A549 (cell line): ENCODE measurements around the gene MSGN1. TPM values are rescaled to one million over a fixed set of nuclear protein-coding genes. Genes with fewer than 3 reads are reported as not detected.
A peak's percentile ranks its signal among the peaks of the same experiment; 100 is the strongest.

Source experiments
- ATAC-seq, 2 experiments: fragments of 200-7000 bp in 1 of 2; fragments of >200 bp in 1 of 2; cut with Nextera tagmentation in 1 of 2; cut with Tn5 transposase in 1 of 2; 3 replicates each; pipeline versions ENCODE4 v1.8.0 to v1.9.1; 2018 to 2020; ENCODE audit warnings: mild to moderate bottlenecking in 1 of 2, moderate library complexity in 1 of 2
- CTCF ChIA-PET: fragments of 300-600 bp; sonication (Branson Sonifier 250); formaldehyde crosslinking; extraction: SDS; loops from one replicate; lab custom pipeline; 2021; ENCODE audit warnings: antibody characterized with exemption, inconsistent platforms; lab: Yijun Ruan, JAX
- POLR2A ChIA-PET: fragments of 350-600 bp; formaldehyde crosslinking; extraction: SDS; loops from one replicate; lab custom pipeline; 2021; ENCODE audit warnings: antibody characterized with exemption, inconsistent platforms; lab: Yijun Ruan, JAX
- DNase-seq, 2 experiments: peaks; one replicate each; pipeline versions ENCODE4 v3.0.0 to v3.0.0-alpha.2; 2011 to 2016; ENCODE audit warnings: low read depth in 1 of 2, low spot score in 1 of 2
- FAIRE-seq: peaks from 2 replicates; lab custom pipeline; 2011; peaks lifted over from hg19 to GRCh38; lab: Jason Lieb, UNC
- H3K27ac ChIP-seq, 2 experiments: fragments of >200 bp; sonication (Bioruptor Twin); formaldehyde crosslinking; 3 replicates each; pipeline ENCODE4 v1.5.1; 2016 to 2017
- H3K4me1 ChIP-seq: fragments of >200 bp; sonication (Bioruptor Twin); formaldehyde crosslinking; 3 replicates; pipeline ENCODE4 v1.6.1; 2016
- H3K4me2 ChIP-seq: fragments of >200 bp; sonication (Bioruptor Twin); formaldehyde crosslinking; 3 replicates; pipeline ENCODE4 v1.6.1; 2016
- H3K4me3 ChIP-seq: fragments of >200 bp; sonication (Bioruptor Twin); formaldehyde crosslinking; 3 replicates; pipeline ENCODE4 v1.5.1; 2016
- H3K9me3 ChIP-seq: fragments of >200 bp; sonication (Bioruptor Twin); formaldehyde crosslinking; 3 replicates; pipeline ENCODE4 v1.6.1; 2016
- BHLHE40 ChIP-seq: IDR thresholded peaks from 2 replicates; pipeline ENCODE4 v1.6.1; 2012; ENCODE audit warnings: low read depth, low read length, inconsistent platforms
- CBX2 ChIP-seq: fragments of 200-600 bp; sonication (generic); IDR thresholded peaks from 2 replicates; pipeline ENCODE4 v1.6.1; 2016; ENCODE audit warnings: low read depth, mild to moderate bottlenecking, borderline replicate concordance
- CBX8 ChIP-seq: fragments of 200-600 bp; sonication (generic); IDR thresholded peaks from 2 replicates; pipeline ENCODE4 v1.6.1; 2016
- CHD4 ChIP-seq: fragments of 200-600 bp; sonication (generic); IDR thresholded peaks from 2 replicates; pipeline ENCODE4 v1.6.1; 2016; ENCODE audit warnings: antibody characterized with exemption, mild to moderate bottlenecking, borderline replicate concordance
- EHMT2 ChIP-seq: fragments of 200-600 bp; sonication (generic); IDR thresholded peaks from 2 replicates; pipeline ENCODE4 v1.6.1; 2016; ENCODE audit warnings: antibody characterized with exemption, low read depth, mild to moderate bottlenecking, moderate library complexity
- FOSL2 ChIP-seq, 2 experiments: fragments of 450-650 bp in 1 of 2; fragments of >200 bp in 1 of 2; sonication (Bioruptor Twin) in 1 of 2; formaldehyde crosslinking; IDR thresholded peaks; 2 replicates each; pipeline versions ENCODE4 v1.5.0 to v1.6.1; 2016 to 2020; ENCODE audit warnings: mild to moderate bottlenecking in 1 of 2, moderate library complexity in 1 of 2
- FOXS1 ChIP-seq: fragments of 250-450 bp; sonication (Bioruptor Pico); IDR thresholded peaks from 2 replicates; pipeline ENCODE4 v1.5.0; 2020; ENCODE audit warnings: mild to moderate bottlenecking, moderate library complexity
- GATA3 ChIP-seq: IDR thresholded peaks from 2 replicates; pipeline ENCODE4 v1.6.1; 2012; ENCODE audit warnings: borderline replicate concordance
- HDAC2 ChIP-seq: fragments of 200-600 bp; sonication (generic); IDR thresholded peaks from 2 replicates; pipeline ENCODE4 v1.6.1; 2016
- HES2 ChIP-seq: fragments of >200 bp; sonication (Bioruptor Twin); formaldehyde crosslinking; IDR thresholded peaks from 2 replicates; pipeline ENCODE4 v1.6.1; 2016
- HMGXB4 ChIP-seq: fragments of 250-450 bp; sonication (Bioruptor Pico); IDR thresholded peaks from 2 replicates; pipeline ENCODE4 v1.5.0; 2021; ENCODE audit warnings: mild to moderate bottlenecking, moderate library complexity, borderline replicate concordance
- HOXA7 ChIP-seq: fragments of 250-450 bp; sonication (Bioruptor Pico); IDR thresholded peaks from 2 replicates; pipeline ENCODE4 v1.5.0; 2020; ENCODE audit warnings: mild to moderate bottlenecking, moderate library complexity
- HOXB5 ChIP-seq: fragments of 250-450 bp; sonication (Bioruptor Pico); IDR thresholded peaks from 2 replicates; pipeline ENCODE4 v1.5.0; 2020; ENCODE audit warnings: mild to moderate bottlenecking, moderate library complexity
- JUNB ChIP-seq: fragments of >200 bp; sonication (Bioruptor Twin); formaldehyde crosslinking; IDR thresholded peaks from 2 replicates; pipeline ENCODE4 v1.6.1; 2016
- KDM1A ChIP-seq: fragments of 200-600 bp; sonication (generic); IDR thresholded peaks from 2 replicates; pipeline ENCODE4 v1.6.1; 2016; ENCODE audit warnings: low read depth, mild to moderate bottlenecking
- KDM5A ChIP-seq: fragments of 200-600 bp; sonication (generic); IDR thresholded peaks from 2 replicates; pipeline ENCODE4 v1.6.1; 2016; ENCODE audit warnings: antibody characterized with exemption, mild to moderate bottlenecking
- MAFK ChIP-seq: fragments of 450-650 bp; IDR thresholded peaks from 2 replicates; pipeline ENCODE4 v1.6.1; 2014; ENCODE audit not compliant: partially characterized antibody
- MAZ ChIP-seq: fragments of 150-350 bp; IDR thresholded peaks from 2 replicates; pipeline ENCODE4 v1.6.1; 2014; ENCODE audit warnings: antibody characterized with exemption, low read depth, low read length, borderline replicate concordance
- PBX3 ChIP-seq: IDR thresholded peaks from 2 replicates; pipeline ENCODE4 v1.6.1; 2012
- RCOR1 ChIP-seq: fragments of 150-350 bp; IDR thresholded peaks from 2 replicates; pipeline ENCODE4 v1.6.1; 2014; ENCODE audit warnings: antibody characterized with exemption, low read length, low read depth
- SREBF2 ChIP-seq: fragments of 450-650 bp; IDR thresholded peaks from 2 replicates; pipeline ENCODE4 v1.6.1; 2014; ENCODE audit warnings: mild to moderate bottlenecking, moderate library complexity
- TFCP2L1 ChIP-seq: fragments of 250-450 bp; sonication (Bioruptor Pico); IDR thresholded peaks from 2 replicates; pipeline ENCODE4 v1.5.0; 2021; ENCODE audit warnings: mild to moderate bottlenecking
- ZC3H11A ChIP-seq: fragments of 450-650 bp; IDR thresholded peaks from 2 replicates; pipeline ENCODE4 v1.6.1; 2014; ENCODE audit warnings: antibody characterized with exemption, mild to moderate bottlenecking
- ZFP36 ChIP-seq: fragments of 450-650 bp; IDR thresholded peaks from 2 replicates; pipeline ENCODE4 v1.6.1; 2014; ENCODE audit warnings: borderline replicate concordance; ENCODE audit not compliant: partially characterized antibody
- ZNF302 ChIP-seq: fragments of 250-450 bp; sonication (Bioruptor Pico); IDR thresholded peaks from 2 replicates; pipeline ENCODE4 v1.9.0; 2021; ENCODE audit warnings: inconsistent platforms, mild to moderate bottlenecking, moderate library complexity
- WGBS: methylation state at CpG from one replicate; pipeline ENCODE4 v1.1.6; 2017; ENCODE audit errors: missing lambda C conversion rate; 5-methylcytosine and 5-hydroxymethylcytosine counted together
- polyA plus RNA-seq, 4 experiments: library from polyadenylated mRNA; depleted of rRNA in 3 of 4; stranded (reverse); fragments of >200 nt; fragmentation: RNase III in 1 of 4; extraction: RNeasy Plus Mini Kit Qiagen cat#74134 plus additional on column Dnase treatment in 1 of 4; gene quantifications; 2 replicates in 3 of 4; 3 replicates in 1 of 4; pipeline ENCODE4 v1.2.3, GENCODE V29; 2011 to 2017
- TF ChIP-seq, protein P1 (sequence below): fragments of 250-450 bp; sonication (Bioruptor Pico); IDR thresholded peaks from 2 replicates; pipeline ENCODE4 v1.5.0; 2020; ENCODE audit warnings: low read depth, mild to moderate bottlenecking, moderate library complexity
- TF ChIP-seq, protein P2 (sequence below): fragments of 200-600 bp; sonication (generic); IDR thresholded peaks from 2 replicates; pipeline ENCODE4 v1.6.1; 2016; ENCODE audit warnings: antibody characterized with exemption, mild to moderate bottlenecking, moderate library complexity
- TF ChIP-seq, protein P3 (sequence below): IDR thresholded peaks from 2 replicates; pipeline ENCODE4 v1.6.1; 2012

The MSGN1 gene
- polyA plus RNA-seq, 2 of the 4 experiments (the other 2 are of a cell fraction): not detected

- WGBS: 45% methylated on average over 5 of the region's 5 CpGs
- FAIRE-seq: no peak
- Histone ChIP-seq H3K9me3 (no peaks in the 10 kb centered on the region), H3K4me3 (no peak overlapping the region), H3K4me1 (no peaks in the 10 kb centered on the region), H3K27ac (no peak overlapping the region), H3K4me2 (no peak overlapping the region)
- no peak for DNase-seq
- peak; percentile 5; a peak in 3 of 6 replicates for ATAC-seq
- no peak for TF ChIP-seq JUNB
- TF ChIP-seq ZC3H11A: no peak
- TF ChIP-seq, protein P1, sequence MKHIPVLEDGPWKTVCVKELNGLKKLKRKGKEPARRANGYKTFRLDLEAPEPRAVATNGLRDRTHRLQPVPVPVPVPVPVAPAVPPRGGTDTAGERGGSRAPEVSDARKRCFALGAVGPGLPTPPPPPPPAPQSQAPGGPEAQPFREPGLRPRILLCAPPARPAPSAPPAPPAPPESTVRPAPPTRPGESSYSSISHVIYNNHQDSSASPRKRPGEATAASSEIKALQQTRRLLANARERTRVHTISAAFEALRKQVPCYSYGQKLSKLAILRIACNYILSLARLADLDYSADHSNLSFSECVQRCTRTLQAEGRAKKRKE: no peak
- no peak for TF ChIP-seq FOXS1 (CRISPR knock-in tag)
- TF ChIP-seq ZNF302: no peak
- no peak for TF ChIP-seq RCOR1
- no peak for TF ChIP-seq EHMT2
- TF ChIP-seq MAFK: no peak
- TF ChIP-seq HDAC2: no peak
- no peak for TF ChIP-seq HOXA7 (CRISPR knock-in tag)
- TF ChIP-seq BHLHE40: no peak
- no peak for TF ChIP-seq CBX8
- no peak for TF ChIP-seq HMGXB4
- TF ChIP-seq GATA3: no peak
- TF ChIP-seq KDM5A: no peak
- ChIA-PET CTCF (interaction anchor here (0.6 to 1.1 kb wide), 4 partner anchors 9 to 16 kb away, joined by 3 to 5 read pairs (median 3); no protein-coding TSS in a partner anchor), POLR2A (no interaction called here)
These were observed 25.0 kb upstream of the MSGN1 start for GRCh38 chr2:17791121-17791816.

DNA sequence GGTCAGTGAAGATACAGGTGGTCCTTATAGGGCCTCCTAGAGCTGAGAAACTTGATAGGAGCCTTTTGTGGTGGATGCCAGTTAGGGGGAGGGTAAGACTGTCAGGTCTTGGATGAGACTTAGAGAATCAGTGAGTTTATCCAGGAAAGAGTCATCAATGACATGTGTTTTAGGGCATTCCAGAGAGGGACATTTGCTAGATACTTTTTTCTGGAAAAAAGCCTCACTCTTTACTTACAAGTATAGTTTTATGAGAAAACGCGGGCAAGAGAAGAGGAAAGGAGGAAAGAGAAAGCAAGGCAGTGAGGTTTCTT, 24.5 kb upstream of the MSGN1 start:
- FAIRE-seq: no peak
- 92% methylated on average over 2 of the region's 2 CpGs for WGBS
- no peak overlapping the region for H3K4me3 ChIP-seq
- DNase-seq: no peak
- ATAC-seq: no peak
- TF ChIP-seq, protein P2, sequence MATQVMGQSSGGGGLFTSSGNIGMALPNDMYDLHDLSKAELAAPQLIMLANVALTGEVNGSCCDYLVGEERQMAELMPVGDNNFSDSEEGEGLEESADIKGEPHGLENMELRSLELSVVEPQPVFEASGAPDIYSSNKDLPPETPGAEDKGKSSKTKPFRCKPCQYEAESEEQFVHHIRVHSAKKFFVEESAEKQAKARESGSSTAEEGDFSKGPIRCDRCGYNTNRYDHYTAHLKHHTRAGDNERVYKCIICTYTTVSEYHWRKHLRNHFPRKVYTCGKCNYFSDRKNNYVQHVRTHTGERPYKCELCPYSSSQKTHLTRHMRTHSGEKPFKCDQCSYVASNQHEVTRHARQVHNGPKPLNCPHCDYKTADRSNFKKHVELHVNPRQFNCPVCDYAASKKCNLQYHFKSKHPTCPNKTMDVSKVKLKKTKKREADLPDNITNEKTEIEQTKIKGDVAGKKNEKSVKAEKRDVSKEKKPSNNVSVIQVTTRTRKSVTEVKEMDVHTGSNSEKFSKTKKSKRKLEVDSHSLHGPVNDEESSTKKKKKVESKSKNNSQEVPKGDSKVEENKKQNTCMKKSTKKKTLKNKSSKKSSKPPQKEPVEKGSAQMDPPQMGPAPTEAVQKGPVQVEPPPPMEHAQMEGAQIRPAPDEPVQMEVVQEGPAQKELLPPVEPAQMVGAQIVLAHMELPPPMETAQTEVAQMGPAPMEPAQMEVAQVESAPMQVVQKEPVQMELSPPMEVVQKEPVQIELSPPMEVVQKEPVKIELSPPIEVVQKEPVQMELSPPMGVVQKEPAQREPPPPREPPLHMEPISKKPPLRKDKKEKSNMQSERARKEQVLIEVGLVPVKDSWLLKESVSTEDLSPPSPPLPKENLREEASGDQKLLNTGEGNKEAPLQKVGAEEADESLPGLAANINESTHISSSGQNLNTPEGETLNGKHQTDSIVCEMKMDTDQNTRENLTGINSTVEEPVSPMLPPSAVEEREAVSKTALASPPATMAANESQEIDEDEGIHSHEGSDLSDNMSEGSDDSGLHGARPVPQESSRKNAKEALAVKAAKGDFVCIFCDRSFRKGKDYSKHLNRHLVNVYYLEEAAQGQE: no peak
- H3K4me2 ChIP-seq: no peak overlapping the region
- H3K4me1 ChIP-seq: no peaks in the 10 kb centered on the region
- no peaks in the 10 kb centered on the region for H3K9me3 ChIP-seq
- POLR2A ChIA-PET: no interaction called here
- CTCF ChIA-PET: interaction anchor here (0.6 to 1.1 kb wide), 3 partner anchors 10 to 17 kb away, joined by 3 to 5 read pairs (median 3); no protein-coding TSS in a partner anchor
- no peak overlapping the region for H3K27ac ChIP-seq

- POLR2A ChIA-PET: no interaction called here
- WGBS: 26% methylated on average over 1 of the region's 1 CpG
- FAIRE-seq: no peak
- TF ChIP-seq MAZ (no peak), KDM1A (no peak), HES2 (no peak), CHD4 (no peak), HOXB5 (CRISPR knock-in tag) (no peak), FOXS1 (CRISPR knock-in tag) (no peak), ZFP36 (no peak), PBX3 (no peak), CBX2 (no peak), EHMT2 (no peak), HDAC2 (no peak), TFCP2L1 (CRISPR knock-in tag) (no peak), SREBF2 (no peak), FOSL2 (IDR thresholded peaks at IDR 0.05) (no peak), FOSL2 (CRISPR knock-in tag; IDR thresholded peaks at IDR 0.05) (no peak)
- TF ChIP-seq, protein P3, sequence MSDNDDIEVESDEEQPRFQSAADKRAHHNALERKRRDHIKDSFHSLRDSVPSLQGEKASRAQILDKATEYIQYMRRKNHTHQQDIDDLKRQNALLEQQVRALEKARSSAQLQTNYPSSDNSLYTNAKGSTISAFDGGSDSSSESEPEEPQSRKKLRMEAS: no peak
These were observed 23.7 kb upstream of the MSGN1 start for GRCh38 chr2:17792515-17792914.

More at GRCh38 chr2:17792515-17792914, 23.7 kb upstream of the MSGN1 start:
- no peak overlapping the region for H3K4me3 ChIP-seq
- H3K4me2 ChIP-seq: no peak overlapping the region
- CTCF ChIA-PET: no interaction called here
- ATAC-seq (no peak), DNase-seq (no peak)
- no peaks in the 10 kb centered on the region for H3K4me1 ChIP-seq
- H3K27ac ChIP-seq: no peak overlapping the region
- H3K9me3 ChIP-seq: no peaks in the 10 kb centered on the region
